NCI-H1694 treated with DMSO at 0.1 percent for 48 hours (cell line): ENCODE data around the gene MSGN1.
A peak's percentile ranks its signal among the peaks of the same experiment; 100 is the strongest.
"Not testable (repeated sequence)": the region's sequence is repeated elsewhere in the genome, so short reads cannot be mapped to it uniquely, and the experiment has no call there.

ENCODE experiments used
- DNase-seq: peaks from one replicate; lab custom pipeline; 2025; lab: John Stamatoyannopoulos, UW

The MSGN1 gene

GRCh38 chr2:17805717-17806363, 10.4 kb upstream of the MSGN1 start:
- DNase-seq: no peak

- peak; percentile 87 for DNase-seq
These were observed 3.1 kb upstream of the MSGN1 start for GRCh38 chr2:17813010-17813741.

GRCh38 chr2:17813742-17814473, 2.4 kb upstream of the MSGN1 start:
- peak; percentile 99 for DNase-seq

- DNase-seq: peak; percentile 92
These were observed 1.7 kb upstream of the MSGN1 start for GRCh38 chr2:17814601-17815000.

GRCh38 chr2:17815468-17816184, 634 bp upstream of the MSGN1 start:
- peak; percentile 66 for DNase-seq

GRCh38 chr2:17818235-17818815, 2.1 kb downstream of the MSGN1 start:
- DNase-seq: peak; percentile 26

GRCh38 chr2:17821080-17821479, 4.8 kb downstream of the MSGN1 start:
- DNase-seq: peak; percentile 72

GRCh38 chr2:17821535-17822444, 5.5 kb downstream of the MSGN1 start:
- DNase-seq: peak; percentile 72

- peak; percentile 68 for DNase-seq
These were observed 6.3 kb downstream of the MSGN1 start for GRCh38 chr2:17822445-17823117.

- DNase-seq: not testable (repeated sequence)
These were observed 7.4 kb downstream of the MSGN1 start for GRCh38 chr2:17823646-17824045.

GRCh38 chr2:17827316-17827715, 11.1 kb downstream of the MSGN1 start:
- DNase-seq: no peak

GRCh38 chr2:17827785-17828184, 11.5 kb downstream of the MSGN1 start:
- DNase-seq: no peak

GRCh38 chr2:17830053-17831034, 14.1 kb downstream of the MSGN1 start:
- peak; percentile 99 for DNase-seq

- DNase-seq: no peak
These were observed 19.3 kb downstream of the MSGN1 start for GRCh38 chr2:17835516-17835915.

GRCh38 chr2:17839959-17840358, 23.7 kb downstream of the MSGN1 start:
- no peak for DNase-seq

- DNase-seq: no peak
These were observed 27.2 kb downstream of the MSGN1 start for GRCh38 chr2:17843457-17843856.

GRCh38 chr2:17845806-17846205, 29.5 kb downstream of the MSGN1 start:
- DNase-seq: no peak

GRCh38 chr2:17846676-17847075, 30.4 kb downstream of the MSGN1 start:
- DNase-seq: no peak

- no peak for DNase-seq
These were observed 31.0 kb downstream of the MSGN1 start for GRCh38 chr2:17847236-17847635.
